Measurements from ENCODE around the gene PRTG. TPM values are rescaled to one million over a fixed set of nuclear protein-coding genes. Genes with fewer than 3 reads are reported as not detected.
"Not testable (repeated sequence)": the region's sequence is repeated elsewhere in the genome, so short reads cannot be mapped to it uniquely, and the experiment has no call there.

The PRTG gene
- polyA plus RNA-seq, 3 donors, result 11.8 to 13.6 (median 11.9) TPM

DNA sequence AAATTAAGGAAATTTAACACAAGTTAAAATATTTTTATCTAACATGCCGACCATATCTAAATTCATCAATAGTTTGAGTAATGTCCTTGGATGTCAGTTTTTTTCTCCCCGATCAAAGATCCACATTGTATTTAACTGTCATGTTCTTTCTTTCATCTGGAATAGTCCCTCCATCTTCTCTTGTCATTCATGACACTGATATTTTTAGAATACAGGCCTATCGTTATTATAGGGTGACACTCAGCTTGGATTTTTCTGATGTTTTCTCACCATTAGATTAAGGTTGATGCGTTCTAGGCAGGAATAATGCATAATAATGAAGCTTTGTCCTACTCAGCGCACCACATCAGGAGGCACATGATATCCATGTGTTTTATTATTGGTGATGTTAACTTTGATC lies 141.6 kb downstream of the PRTG start:
- DNase-seq (ENCODE audit: extremely low read depth in 1 of 11, low read depth in 9 of 11, low spot score in 4 of 11), result no peak

GRCh38 chr15:55599439-55599838 lies 143.5 kb downstream of the PRTG start:
- no peak for DNase-seq (ENCODE audit: extremely low read depth in 1 of 11, low read depth in 9 of 11, low spot score in 4 of 11)

GRCh38 chr15:55593019-55593418 lies 149.9 kb downstream of the PRTG start:
- not testable (repeated sequence) for DNase-seq (ENCODE audit: extremely low read depth in 1 of 11, low read depth in 9 of 11, low spot score in 4 of 11)

DNA sequence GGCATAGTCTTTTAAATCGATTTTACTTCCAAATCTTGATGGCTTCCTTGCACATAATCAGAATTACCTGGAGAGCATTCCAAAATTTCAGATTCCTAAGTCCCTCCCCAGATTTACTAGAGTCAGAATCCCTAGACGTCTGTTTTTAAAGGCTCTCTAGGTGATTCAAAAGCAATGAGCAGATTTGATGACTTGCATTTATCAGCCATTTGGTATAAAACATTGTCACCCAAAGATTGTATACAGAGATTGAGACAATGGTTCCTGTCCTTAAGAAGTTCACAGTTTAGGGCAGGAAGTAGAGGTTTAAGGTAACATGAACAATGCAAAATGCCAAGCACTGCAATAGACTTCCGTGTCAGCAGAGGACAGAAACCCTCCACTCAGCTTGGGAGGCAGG lies 152.2 kb downstream of the PRTG start:
- DNase-seq (ENCODE audit: extremely low read depth in 1 of 11, low read depth in 9 of 11, low spot score in 4 of 11), result no peak

DNA sequence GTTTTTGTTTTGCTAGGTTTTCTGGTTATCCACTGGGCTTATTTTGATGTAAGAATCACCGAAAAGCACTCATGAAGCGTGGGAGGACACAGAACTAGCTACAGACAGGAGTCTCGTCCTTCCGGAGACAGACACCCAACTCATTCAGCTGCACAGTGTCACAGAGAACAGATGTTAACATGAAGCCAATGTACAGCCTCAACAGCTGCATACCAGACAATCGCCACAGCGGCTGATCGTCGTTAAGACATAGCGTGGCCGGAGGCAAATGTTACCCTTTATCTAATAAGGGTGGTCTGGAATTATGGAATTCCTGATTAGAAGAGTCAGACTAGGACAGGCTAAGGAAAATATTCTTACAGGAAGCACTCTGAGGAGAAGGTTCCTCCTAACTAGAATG lies 153.7 kb downstream of the PRTG start:
- peak in 7 of 11 donors; percentile 12 to 38 (median 21) for DNase-seq (ENCODE audit: extremely low read depth in 1 of 11, low read depth in 9 of 11, low spot score in 4 of 11)

- peak in 3 of 11 donors; percentile 21 to 38 (median 28) for DNase-seq (ENCODE audit: extremely low read depth in 1 of 11, low read depth in 9 of 11, low spot score in 4 of 11)
Observed at GRCh38 chr15:55588815-55589115, 154.2 kb downstream of the PRTG start.

- peak in 10 of 11 donors; percentile 34 to 64 (median 58) for DNase-seq (ENCODE audit: extremely low read depth in 1 of 11, low read depth in 9 of 11, low spot score in 4 of 11)
Observed at GRCh38 chr15:55588070-55588814, 154.7 kb downstream of the PRTG start, which contains the start of gene PYGO1. TSS of gene PYGO1 (minus strand) at chr15:55588345. CDS start at chr15:55587883, 462 bp downstream.

- peak in 9 of 11 donors; percentile 12 to 60 (median 40) for DNase-seq (ENCODE audit: extremely low read depth in 1 of 11, low read depth in 9 of 11, low spot score in 4 of 11)
Observed at GRCh38 chr15:55587321-55588069, 155.5 kb downstream of the PRTG start.

GRCh38 chr15:55586808-55587207 lies 156.1 kb downstream of the PRTG start:
- peak in 1 of 11 donors; percentile 6 for DNase-seq (ENCODE audit: extremely low read depth in 1 of 11, low read depth in 9 of 11, low spot score in 4 of 11)

GRCh38 chr15:55576943-55577342 lies 166.0 kb downstream of the PRTG start:
- no peak for DNase-seq (ENCODE audit: extremely low read depth in 1 of 11, low read depth in 9 of 11, low spot score in 4 of 11)

- no peak for DNase-seq (ENCODE audit: extremely low read depth in 1 of 11, low read depth in 9 of 11, low spot score in 4 of 11)
Observed at GRCh38 chr15:55574096-55574495, 168.9 kb downstream of the PRTG start.

DNA sequence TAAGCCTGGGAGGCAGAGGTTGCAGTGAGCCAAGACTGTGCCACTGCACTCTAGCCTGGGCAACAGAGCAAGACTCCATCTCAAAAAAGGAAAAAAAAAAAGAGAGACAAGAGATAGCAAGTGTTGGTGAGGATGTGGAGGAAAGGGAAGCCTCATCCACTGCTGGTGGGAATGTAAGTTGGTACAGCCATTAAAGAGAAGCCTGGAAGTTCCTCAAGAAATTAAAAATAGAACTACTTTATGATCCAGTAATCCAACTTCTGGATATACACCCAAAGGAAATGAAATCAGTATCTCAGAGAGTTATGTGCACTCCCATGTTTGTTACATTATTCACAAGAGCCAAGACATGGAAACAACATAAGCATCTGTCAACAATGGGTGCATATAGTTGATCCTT lies 169.7 kb downstream of the PRTG start:
- no peak for DNase-seq (ENCODE audit: extremely low read depth in 1 of 11, low read depth in 9 of 11, low spot score in 4 of 11)

DNA sequence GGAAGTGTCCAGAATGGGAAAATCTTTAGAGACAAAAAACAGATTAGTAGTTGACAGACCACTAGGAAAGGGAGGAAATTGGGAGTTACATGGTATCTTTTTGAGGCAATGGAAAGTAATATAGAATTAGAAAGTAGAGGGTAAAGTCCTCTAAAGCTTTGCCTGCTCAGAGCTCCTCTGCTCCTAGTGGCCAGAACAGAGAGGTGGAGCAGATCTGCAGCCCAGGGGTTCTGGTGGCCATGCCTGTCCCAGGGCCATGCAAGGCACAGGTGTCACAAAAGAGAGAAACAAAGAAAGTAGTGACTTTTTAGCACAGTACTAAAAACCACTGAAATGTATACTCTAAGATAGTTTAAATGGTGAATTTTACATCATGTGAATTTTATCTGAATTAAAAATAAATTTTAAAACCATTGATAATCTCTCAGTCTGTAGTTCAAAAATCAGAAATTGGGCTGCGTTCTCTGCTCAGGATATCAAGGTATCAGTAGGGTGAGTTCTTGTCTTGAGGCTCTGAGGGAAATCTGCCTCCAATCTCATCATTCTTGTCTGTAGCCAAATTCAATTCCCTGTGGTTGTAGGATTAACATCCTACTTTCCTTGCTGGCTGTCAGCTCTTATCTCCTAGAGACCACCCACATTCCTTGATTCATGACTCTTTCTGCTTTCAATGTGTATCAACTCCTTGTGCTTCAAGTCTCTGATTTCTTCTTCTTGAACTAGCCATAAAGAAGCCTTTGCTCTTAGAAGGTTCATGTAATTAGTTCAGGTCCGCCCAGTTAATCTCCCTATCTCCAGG lies 178.4 kb downstream of the PRTG start:
- no peak for DNase-seq (ENCODE audit: extremely low read depth in 1 of 11, low read depth in 9 of 11, low spot score in 4 of 11)

DNA sequence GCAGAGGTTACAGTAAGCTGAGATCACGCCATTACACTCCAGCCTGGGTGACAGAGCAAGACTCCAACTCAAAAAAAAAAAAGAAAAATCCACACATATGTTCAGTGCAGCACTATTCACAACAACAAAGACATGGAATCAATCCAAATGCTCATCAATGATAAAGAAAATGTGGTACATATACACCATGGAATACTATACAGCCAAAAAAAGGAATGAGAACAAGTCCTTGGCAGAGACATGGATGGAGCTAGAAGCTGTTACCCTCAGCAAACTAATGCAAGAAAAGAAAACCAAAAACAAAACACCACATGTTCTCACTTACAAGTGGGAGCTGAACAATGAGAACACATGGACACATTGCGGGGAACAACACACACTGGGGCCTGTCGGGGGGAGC lies 180.4 kb downstream of the PRTG start:
- no peak for DNase-seq (ENCODE audit: extremely low read depth in 1 of 11, low read depth in 9 of 11, low spot score in 4 of 11)

Other genes starting within 250 kb of the PRTG start
- gene DNAAF4, start 234.9 kb downstream of the PRTG start, polyA plus RNA-seq (ENCODE audit: insufficient read length in 3 of 3), result 10 to 100 TPM in 1 of 3 donors, 1 to 10 TPM in 2; 8.5 to 11.1 (median 8.7) TPM
- 10 to 100 TPM; 14.6 to 18.3 (median 16.1) TPM for gene PYGO1, start 154.8 kb downstream of the PRTG start, polyA plus RNA-seq (ENCODE audit: insufficient read length in 3 of 3)

Data from renal cortex interstitium (tissue), 11 donors.